OCI-LY3 (cell line): ENCODE data around the gene NUDCD3.

Experiments used
- CTCF ChIP-seq: fragments of 200-600, 300-600 bp; sonication (generic); IDR thresholded peaks from 2 replicates; pipeline ENCODE4 v1.5.1; 2014; ENCODE audit warnings: antibody characterized with exemption, low read length, low read depth
- EZH2phosphoT487 ChIP-seq: fragments of 200-600 bp; shearing (Covaris generic); IDR thresholded peaks from 2 replicates; pipeline ENCODE4 v1.6.1; 2018; ENCODE audit warnings: antibody characterized with exemption, mixed run types, low read depth

DNA sequence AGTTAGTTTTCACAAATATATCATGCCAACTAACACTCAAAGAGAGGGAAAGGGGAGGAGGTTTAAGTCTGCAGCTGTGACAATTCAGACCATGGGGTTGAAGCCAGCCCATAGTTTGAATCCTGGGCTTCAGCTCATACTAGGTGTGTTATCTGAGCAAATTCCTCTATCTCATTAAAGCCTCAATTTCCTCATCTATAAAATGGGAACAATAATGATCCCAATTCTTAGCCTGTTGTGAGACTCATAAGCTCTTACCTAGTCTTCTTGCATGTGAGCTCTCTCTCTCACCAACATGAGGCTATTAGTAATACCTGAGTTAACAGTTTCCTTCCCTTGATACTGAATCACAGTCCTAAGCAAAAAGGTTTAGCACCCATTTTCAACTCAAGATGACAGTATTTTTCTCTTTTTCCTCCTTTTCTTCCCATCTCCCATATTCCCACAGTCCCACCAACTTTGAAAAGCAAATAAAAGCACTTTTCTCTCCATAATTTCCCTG is 49.8 kb downstream of the NUDCD3 start:
- TF ChIP-seq CTCF (no peak), EZH2phosphoT487 (no peak)
